NCI-H345 (cell line): ENCODE results near the gene STX8.
A peak's percentile ranks its signal among the peaks of the same experiment; 100 is the strongest.

Source experiments
- DNase-seq: peaks from one replicate; lab custom pipeline; 2025; lab: John Stamatoyannopoulos, UW

STX8 gene

DNA sequence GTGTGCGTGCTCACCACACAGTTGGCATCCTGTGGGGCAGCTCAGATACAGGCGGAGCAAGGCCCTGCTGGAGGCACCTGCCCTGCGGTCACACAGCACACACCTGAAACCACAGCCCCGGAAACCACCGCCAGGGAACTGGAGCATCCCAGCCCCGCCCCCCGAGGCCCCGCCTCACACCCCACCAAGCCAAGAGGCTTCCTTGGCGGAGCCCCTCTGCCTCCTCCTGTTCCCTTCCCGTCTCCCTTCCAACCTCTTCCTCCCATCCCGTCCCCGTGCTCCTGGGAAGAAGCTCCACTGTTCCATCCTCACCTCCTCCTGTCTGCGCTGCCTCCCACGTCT, 348.9 kb downstream of the STX8 start:
- no peak for DNase-seq

DNA sequence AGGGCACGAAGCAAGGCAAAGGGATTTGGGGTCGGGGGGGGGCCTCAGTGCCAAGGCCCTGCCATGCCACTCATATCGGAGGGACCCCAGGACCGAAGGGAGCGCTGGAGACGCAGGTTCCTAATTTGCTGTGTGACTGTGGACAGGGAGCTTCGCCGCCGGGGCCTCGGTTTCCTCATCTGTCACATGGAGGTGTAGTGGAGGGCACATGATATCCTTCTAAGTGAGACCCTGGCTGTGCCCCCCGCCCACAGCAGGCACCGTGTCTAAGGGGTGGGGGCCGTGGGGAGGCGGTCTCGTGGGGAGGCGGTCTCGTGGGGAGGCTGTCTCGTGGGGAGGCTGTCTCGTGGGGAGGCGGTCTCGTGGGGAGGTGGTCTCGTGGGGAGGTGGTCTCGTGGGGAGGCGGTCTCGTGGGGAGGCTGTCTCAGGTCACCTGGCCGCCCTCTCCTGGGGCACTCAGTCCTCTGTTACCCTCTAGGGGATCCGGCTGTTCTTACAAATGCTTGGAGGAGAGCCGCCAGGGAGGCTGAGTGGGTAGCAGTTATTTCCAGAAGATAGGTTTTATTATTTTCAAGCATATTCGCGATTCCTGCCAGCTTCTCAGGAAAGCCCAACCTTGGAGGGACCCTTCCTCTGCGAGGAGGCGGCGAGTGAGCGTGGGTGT, 349.4 kb downstream of the STX8 start:
- DNase-seq = no peak

DNA sequence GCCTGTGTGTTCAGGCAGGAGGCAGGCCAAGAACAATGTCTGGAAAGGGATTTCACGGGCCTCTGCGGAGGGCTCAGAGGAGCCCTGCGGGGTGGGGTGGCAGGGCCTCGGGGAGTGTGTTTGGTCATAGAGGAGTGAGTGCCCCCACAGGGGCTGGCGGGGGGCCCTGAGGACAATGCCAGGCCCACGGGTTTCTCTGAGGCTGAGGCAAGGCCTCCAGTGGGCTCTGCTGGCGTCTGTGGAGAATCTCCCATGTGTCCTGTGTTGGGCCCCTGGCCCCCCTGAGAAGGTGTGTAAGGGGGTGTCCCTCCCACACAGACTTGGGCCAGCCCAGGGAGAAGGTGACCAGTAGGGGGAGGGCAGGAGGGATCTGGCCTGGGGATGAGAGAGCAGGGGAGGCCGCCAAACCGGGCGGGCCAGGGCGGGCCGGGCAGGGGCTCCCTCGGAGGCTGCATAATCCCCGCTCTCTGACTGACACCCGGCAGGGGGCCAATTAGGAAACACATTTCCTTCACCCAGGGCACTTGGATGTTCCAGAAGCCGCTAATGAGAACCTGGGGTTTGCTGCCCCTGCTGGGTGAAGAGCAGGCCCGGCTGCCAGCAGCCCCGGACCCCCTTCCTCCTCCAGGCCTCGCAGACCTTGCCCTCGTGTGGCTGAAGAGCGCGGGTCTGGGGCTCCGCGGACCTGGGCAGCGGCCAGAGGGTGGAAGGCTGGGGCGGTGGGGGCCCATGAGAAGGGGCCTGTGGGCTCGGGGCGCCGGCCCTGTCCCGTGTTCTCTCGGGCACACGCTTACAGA, 350.1 kb downstream of the STX8 start:
- no peak for DNase-seq

DNA sequence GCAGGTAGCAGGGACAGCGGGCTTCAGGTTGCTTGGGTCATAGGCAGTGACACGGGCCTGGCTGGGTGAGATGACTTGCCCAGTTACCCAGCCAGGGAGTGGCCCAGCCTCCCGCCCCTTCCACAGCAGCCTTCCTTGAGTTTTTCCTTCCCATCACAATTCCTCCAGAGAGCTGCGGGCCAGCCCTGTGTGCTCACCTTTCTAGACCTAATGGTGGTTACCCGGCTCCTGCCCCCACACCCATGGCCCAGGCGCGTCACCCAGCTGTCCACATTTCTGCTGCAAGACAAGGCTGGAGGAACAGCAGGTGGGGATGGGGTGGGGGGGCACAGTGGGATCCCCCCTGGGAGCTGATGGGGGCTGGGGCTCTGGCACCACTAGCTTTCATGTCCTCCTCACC, 351.1 kb downstream of the STX8 start:
- DNase-seq = no peak

DNA sequence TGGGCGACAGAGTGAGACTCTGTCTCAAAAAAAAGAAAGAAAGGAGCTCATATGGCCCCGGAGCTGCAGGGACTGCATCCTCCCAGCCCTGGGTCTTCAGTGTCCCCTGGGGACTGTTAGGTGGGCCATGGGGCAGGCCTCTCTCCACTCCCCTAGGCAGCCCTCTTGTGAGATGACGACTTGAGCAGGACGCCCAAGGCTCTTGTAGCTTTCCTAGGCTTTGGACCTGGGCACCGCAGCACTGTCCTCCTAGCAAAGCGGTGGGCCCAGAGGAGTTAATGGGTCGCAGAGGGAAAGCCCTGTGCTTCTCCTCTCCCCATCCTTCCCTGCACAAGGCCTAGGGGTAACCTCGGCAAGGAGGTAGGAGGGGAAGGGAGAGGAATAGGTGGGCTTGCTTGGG, 352.1 kb downstream of the STX8 start:
- DNase-seq = no peak

DNA sequence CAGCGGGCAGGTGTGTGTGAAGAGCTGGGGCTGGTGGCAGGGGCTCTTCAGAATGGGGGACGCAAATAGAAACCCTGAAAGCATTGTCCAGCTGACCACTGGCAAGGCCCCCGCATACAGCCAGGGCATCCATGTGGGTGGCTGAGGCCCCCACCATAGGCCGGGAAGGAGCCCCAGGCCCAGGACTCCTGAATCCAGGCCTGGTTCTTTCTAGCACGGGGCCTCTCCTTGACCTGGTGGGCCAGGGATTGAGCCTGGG, 353.8 kb downstream of the STX8 start:
- no peak for DNase-seq

DNA sequence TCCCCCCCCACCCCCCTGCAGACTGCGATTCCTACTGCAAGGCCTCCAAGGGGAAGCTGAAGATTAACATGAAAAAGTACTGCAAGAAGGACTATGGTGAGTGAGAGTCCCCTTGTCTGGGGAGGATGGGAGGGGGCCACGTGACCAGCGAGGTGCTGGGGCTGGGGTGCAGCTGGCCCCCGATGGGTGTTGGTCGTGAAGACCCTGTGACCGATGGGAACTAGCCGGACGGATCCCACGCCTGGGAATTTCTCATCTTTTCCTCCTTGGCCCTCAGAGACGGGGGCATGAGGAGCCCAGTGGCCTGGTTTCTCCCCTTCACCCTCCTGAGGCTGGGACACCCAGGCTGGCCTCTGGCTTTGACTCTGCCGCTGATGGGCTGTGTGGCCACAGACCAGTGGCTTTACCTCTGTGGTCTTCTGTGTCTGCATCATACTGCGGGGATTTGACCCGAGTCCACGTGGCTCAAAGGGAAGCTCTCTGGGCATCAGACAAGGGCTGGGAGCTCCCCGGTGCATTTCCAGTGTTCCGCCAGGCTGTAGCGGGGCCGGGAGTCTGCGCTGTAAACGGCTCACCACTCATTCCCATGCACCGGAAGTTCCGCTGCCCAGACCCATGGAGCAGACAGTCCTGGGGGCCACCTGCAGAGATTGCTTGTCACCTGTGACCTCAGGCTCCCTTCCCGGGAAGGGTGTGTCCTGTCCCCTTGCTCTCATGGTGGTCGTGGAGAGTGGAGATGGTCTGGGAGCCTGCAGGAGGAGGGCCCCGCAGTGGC, 354.3 kb downstream of the STX8 start:
- DNase-seq = no peak

DNA sequence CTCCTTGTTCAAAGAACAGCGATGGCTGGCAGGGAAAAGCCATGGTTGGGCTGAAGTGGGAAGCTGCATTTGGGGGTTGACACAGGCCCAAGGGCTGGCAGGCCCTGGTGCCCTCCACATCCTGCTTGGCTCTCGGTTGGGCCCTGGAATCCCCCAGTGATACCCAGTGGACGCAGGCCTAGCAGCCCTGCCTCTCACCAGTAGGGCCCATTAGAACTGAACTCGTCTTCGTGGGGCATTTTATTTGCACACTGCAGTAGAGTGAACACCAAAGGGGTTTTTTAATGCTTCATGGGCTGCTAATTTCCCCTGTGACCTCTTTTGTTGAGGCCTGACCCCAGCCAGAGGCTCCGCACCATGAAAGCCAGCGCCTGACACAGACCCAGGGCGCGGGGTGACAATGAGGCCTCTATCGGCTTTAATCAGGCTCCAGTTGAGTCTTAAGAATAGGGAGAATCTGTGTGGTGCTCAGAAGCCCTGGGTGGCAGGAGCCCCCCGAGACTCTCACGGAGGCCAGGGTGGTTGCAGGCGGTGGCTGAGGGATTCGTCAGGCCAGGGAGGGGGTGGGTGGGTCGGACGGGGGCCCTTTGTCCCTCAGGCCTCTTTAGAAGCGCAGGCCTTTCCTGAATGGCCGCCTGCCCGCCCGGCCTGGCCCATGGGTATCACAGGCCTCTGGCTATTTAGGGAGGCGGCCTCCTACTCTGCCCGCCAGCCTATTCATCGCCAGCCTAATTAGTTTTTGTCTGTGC, 355.0 kb downstream of the STX8 start:
- no peak for DNase-seq

DNA sequence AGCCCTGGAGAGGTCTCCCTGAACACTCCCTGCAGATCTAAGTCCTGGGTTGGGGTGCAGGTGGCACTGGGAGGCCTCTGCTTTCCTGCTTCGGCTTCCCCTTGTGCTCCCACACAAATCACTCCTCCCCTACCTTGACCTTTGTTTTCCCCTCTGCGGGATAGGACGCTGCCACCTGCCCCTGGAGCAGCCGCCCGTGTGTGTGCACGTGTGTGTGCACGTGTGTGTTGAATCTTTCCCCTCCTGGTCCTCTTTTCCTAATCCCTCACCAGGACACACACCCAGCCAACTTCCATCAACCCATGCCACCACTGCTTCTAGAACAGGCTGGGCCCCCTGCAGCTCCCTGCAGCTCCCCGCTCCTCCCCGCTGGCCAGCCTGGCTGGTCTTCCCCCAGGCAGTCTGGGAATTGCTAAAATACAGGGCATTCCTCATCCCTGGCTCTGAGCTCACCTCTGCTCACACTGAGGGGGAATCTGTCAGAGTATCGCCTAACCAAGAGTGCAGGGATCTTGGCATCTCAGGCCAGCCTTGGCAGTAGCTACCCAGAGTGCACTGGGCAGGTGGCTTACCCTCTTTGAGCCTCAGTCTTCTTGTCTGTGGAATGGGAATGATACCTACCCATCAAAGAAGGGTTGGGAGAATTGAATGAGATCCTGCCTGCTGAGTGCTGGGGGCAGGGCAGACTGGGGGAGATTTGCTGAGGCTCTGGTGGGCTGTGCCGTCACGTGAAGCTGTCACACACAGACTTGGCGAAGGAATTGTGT, 355.8 kb downstream of the STX8 start:
- no peak for DNase-seq

DNA sequence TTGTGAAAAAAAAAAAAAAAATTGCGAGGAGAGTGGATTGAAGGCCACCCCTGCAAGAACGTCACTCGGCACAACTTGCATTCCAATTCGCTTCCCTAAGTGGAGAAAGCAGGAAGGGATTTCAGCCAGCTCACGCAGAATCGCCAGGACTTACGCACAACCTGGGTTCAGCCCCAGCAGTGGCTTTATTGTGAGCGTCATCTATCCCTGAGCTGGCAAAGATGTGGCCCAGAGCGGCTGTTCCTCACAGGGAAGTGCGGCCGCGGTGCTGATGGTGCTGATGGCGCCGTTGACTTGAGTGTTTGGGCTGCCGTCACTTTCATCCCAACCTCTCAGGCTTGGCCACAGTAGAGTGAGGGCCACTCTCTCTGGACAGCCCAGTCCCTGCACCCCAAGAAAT, 356.7 kb downstream of the STX8 start:
- DNase-seq = no peak

DNA sequence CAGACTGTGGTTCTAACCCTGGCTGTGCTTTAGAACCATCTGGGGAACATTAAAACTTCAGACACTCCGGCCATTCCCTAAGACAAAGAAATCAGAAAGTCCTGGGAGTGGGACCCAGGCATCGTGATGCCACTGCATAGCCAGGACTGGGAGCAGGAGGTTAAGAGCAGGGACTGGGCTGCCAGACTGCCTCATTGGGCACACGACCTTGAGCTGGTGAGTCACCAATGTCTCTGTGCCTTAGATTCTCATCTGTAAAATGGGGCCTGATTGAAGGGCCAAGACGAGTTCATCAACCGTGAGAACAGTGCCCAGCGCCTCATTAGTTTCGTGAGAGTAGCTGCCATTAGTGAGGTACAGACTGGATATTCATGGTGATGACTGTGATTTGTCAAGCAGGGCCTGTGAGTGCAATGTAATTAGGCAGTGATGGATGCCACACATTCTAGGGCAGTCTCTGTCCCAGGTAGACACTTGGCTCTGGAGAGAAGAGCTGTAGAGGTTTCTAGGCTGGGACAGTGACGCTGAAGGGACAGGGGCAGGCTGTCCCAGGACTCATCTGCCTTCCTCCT, 357.5 kb downstream of the STX8 start:
- no peak for DNase-seq

DNA sequence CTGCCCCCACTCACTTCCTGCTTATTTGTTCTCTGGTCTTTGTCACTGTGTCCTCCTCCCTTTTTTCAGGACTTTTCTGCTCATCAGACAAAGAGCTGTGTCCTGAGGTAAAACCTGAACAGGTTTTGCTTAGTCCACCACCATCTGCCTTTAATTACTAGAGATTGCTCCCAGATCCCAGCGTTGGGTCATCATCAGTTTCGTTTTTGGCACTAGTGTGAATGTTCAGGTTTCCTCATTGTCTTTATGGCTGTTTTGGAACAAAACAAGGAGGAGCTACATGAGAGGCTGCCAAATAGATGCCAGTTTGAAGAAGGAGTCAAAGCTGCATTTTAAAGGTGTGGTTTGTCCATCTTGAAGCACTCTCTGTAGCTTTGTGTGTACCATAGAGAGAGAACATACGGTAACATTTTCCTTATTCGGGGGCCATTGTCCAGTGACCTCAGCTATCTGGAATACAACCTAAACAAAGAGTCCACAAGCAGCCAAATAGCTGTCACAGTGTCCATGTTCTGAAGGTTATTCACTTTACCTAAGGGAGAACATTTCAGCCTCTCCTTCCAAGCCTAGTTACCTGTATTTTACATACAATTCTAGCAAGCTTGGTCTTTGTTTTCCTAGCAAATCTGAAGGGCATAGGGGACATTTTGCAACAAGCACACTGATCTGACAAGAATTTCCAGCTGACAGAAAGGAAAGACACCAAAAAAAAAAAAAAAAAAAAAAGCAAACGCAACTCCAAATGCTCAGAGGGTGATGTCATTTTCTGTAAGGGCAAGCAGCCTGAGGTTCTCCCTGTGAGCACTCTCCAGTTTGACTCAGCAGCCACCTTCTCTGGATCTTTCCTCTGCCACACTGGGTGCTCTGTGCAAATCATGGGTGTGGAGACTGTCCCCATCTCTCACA, 358.2 kb downstream of the STX8 start:
- DNase-seq = no peak

DNA sequence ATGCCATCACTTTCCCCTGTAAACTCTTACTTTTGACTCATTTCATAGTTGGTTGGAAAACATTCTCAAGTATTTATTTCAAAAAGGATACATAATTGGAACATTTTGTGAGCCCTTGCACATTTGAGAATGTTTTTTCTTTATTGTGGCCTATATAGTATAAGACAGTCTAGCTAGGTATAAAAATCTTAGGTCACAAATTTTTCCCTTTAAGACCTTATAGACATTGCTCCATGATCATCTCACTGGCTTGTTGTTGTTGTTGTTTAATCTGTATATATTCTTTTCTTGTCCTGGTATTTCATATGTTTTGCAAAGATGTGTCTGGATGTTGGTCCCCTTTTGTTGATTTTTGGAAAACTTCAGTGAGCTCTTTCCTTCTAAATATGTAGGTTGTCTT, 360.2 kb downstream of the STX8 start:
- no peak for DNase-seq

DNA sequence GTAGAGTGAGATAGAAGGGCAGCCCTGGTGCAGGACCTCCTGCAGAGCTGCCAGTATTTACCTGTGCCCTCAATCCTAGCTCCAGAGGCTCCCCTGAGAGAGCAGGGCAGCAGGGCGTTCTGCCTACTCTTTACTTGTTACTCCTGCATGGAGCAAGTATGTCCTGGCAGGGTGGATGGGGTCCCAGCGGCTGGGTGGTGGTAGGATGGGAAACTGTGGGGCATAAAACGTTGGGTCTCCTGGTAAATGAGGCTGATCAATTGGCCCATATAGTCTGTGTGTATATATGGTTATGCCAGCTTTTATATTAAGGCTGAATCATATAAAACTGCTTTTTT, 362.3 kb downstream of the STX8 start:
- DNase-seq = no peak

DNA sequence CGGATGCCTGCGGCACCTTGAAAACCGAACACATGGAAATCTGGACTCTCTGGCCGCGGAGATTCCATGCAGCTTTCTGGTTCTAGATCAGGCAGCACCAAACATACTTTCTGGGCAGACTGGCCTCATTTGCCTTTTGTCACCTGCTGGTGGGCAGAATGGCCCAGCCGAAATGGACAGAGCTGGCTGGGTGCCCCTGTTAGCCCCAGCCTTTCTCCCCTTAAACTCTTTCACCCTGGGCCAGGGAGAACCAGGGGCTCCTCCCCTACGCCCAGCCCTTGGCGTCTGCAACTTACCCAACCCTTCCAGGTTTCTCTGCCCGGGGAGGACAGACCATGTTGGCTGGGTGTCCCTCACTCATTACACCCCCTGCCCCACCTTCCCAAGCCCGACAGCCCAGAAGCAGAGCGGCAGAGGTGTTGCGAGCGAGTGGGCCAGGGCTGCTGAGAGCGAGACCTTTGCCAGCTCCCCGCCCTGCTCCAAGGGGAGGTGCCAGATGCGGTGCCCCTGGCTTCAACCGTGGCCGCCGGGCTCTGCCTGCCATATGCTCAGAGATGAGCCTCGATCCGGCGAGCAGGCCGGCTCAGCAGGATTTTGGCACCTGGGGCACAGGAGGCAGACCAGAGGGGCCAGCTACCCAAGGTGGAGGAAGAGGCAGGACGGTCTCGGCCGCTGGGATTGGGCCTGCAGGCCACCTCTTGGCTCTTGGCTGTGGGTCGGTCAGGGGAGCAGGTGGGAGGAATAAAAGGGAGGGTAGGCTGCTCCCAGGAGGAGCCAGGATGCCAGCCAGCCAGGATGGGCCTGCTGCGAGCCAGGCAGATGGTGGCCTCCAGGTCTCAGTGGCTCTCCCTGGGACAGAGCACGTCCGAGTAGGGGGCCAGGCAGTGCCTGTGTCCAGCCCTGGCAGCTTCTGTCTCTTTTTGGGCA, 363.0 kb downstream of the STX8 start:
- DNase-seq = no peak

DNA sequence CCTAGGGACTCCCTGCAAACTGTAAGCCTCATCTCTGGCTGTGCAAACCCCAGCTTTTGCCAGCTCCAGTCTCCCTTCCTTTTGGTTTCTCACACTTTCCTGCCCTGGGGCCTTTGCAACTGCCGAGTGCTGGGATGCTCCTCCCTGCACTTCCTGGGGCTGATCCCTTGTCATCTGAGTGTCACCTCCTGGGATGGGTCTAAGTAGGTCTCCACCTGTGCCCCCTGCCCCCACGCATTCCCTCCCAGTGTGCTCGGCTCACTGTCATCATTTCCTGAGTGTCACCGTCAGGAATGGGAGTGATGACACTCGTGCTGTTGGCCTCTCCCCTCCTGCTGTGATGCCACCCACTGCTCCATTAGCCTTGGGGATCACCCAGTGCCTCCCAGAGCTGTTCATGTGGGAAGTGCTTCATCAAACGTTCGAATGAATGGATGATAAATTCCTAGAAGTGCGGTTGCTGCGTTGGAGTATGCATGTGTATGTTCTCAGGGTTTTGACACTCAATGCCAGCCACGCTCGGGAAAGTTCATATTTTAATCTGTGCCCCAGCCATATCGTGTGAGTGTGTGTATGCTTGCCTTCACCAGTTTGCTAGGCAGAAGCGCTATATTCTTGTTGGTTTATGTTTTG, 364.4 kb downstream of the STX8 start:
- DNase-seq = peak; percentile 18

DNA sequence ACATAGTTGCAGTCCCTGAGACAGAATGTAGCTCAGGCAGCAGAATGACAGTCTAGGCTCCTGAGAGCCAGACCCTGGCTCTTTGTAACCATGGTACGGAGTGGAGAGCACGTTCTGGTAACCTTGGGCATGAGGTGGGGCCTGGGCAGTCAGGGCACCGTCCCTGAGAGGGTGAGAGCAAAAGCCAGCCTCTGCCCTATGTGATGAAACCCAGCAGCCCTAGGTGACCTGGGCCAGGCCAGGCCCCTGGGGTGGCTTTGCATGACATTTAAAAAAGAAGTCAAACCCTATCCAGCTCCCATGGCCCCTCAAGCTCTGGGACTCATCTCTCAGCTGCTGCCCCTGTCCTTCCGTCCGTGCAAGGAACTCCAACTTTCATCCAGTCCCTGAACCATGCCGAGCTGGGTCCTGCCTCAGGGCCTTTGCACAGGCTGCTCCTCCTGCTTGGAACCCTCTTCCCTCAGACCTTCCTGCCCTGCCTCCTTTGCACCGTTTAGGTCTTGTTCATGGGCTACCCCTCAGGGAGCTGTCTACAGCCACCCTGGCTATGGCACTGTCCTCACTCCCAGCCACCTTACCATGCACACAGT, 365.7 kb downstream of the STX8 start:
- DNase-seq = no peak

DNA sequence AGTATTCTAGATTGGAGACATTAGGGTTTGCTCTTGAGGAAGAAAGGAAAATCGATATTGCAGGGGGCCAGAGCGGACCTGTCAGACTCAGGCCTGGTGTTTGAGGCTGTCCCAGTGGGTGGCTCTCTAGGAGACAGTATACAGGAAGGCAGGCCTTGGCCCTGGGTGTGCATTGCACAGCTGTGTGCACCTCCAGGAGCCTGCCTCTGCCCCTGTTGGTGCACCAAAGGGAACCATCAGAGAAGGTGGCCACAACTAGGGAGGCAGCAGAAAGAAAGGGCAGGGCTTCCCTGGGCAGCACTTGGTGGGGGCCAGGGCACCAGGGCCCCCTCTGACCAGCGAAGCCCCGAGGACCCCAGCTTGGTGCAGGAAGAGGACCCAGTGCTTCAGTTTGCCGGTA, 366.3 kb downstream of the STX8 start:
- no peak for DNase-seq
